CD14-positive monocyte (primary cell): ENCODE measurements around the gene MAST4. TPM values are rescaled to one million over a fixed set of nuclear protein-coding genes. Genes with fewer than 3 reads are reported as not detected.

Experiments used
- DNase-seq, 3 donors: peaks; one replicate each; pipeline ENCODE4 v3.0.0-alpha.2; 2011 to 2022
- H2AFZ ChIP-seq: 2 replicates; pipeline ENCODE4 v1.6.0; 2012; ENCODE audit warnings: mild to moderate bottlenecking, low read depth, low read length, inconsistent platforms; ENCODE audit not compliant: insufficient read depth, poor library complexity, severe bottlenecking
- H3K27ac ChIP-seq, 2 donors: 1 replicate in 1 of 2; 2 replicates in 1 of 2; pipeline ENCODE4 v1.5.1; 2012 to 2013; ENCODE audit warnings: low read length in 2 of 2, control low read depth in 1 of 2, inconsistent platforms in 1 of 2, low read depth in 1 of 2, mild to moderate bottlenecking in 1 of 2
- H3K27me3 ChIP-seq, 2 donors: one replicate each; pipeline versions ENCODE4 v1.6.0 to v1.6.1; 2011 to 2013; ENCODE audit warnings: low read length in 2 of 2; ENCODE audit not compliant: control insufficient read depth in 2 of 2, insufficient read depth in 2 of 2
- H3K36me3 ChIP-seq, 2 donors: replicated peaks in 1 of 2; 1 replicate in 1 of 2; 2 replicates in 1 of 2; pipeline versions ENCODE4 v1.5.1 to v1.6.1; 2012 to 2013; ENCODE audit warnings: low read length in 2 of 2, control low read depth in 1 of 2, inconsistent platforms in 1 of 2, mild to moderate bottlenecking in 1 of 2; ENCODE audit not compliant: insufficient read depth in 2 of 2, control insufficient read depth in 1 of 2
- H3K4me1 ChIP-seq, 2 donors: 1 replicate in 1 of 2; 2 replicates in 1 of 2; pipeline versions ENCODE4 v1.5.1 to v1.6.1; 2012 to 2013; ENCODE audit warnings: low read length in 2 of 2, control low read depth in 1 of 2, inconsistent platforms in 1 of 2, mild to moderate bottlenecking in 1 of 2, moderate library complexity in 1 of 2; ENCODE audit not compliant: insufficient read depth in 2 of 2, control insufficient read depth in 1 of 2
- H3K4me2 ChIP-seq: replicated peaks from 2 replicates; pipeline ENCODE3; 2012; ENCODE audit warnings: low read length, moderate library complexity, mild to moderate bottlenecking; ENCODE audit not compliant: poor library complexity, severe bottlenecking; ENCODE audit errors: extremely low read depth
- H3K4me3 ChIP-seq, 3 experiments: fragments of 200-600 bp in 1 of 3; sonication (generic) in 1 of 3; replicated peaks in 1 of 3; 1 replicate in 2 of 3; 2 replicates in 1 of 3; pipeline ENCODE4 v1.5.1; 2011 to 2013; ENCODE audit warnings: low read length in 3 of 3, mild to moderate bottlenecking in 3 of 3, control low read depth in 2 of 3, low read depth in 2 of 3, inconsistent platforms in 1 of 3, moderate library complexity in 1 of 3
- H3K79me2 ChIP-seq: 2 replicates; pipeline ENCODE4 v1.6.0; 2012; ENCODE audit warnings: mild to moderate bottlenecking, control low read depth, inconsistent platforms, low read length, moderate library complexity; ENCODE audit not compliant: insufficient read depth
- H3K9ac ChIP-seq: 2 replicates; pipeline ENCODE4 v1.6.0; 2017; ENCODE audit warnings: low read length, mild to moderate bottlenecking; ENCODE audit not compliant: insufficient read depth, poor library complexity, severe bottlenecking
- H3K9me3 ChIP-seq, 2 donors: replicated peaks in 1 of 2; 1 replicate in 1 of 2; 2 replicates in 1 of 2; pipeline versions ENCODE4 v1.5.1 to v1.6.1; 2012 to 2013; ENCODE audit warnings: low read length in 2 of 2, control low read depth in 1 of 2; ENCODE audit not compliant: control insufficient read depth in 1 of 2, insufficient read depth in 1 of 2
- H4K20me1 ChIP-seq: 2 replicates; pipeline ENCODE4 v1.6.0; 2012; ENCODE audit warnings: mild to moderate bottlenecking, low read length, control low read depth, moderate library complexity; ENCODE audit not compliant: insufficient read depth
- H3K27ac Mint-ChIP-seq, 7 donors: one replicate each; pipeline ENCODE4 v1.8.0; 2020; ENCODE audit warnings: mild to moderate bottlenecking in 7 of 7, mixed read lengths in 7 of 7, moderate library complexity in 6 of 7, inconsistent platforms in 2 of 7
- H3K27me3 Mint-ChIP-seq, 3 donors: one replicate each; pipeline ENCODE4 v1.8.0; 2021 to 2022; ENCODE audit warnings: low read depth in 3 of 3, mild to moderate bottlenecking in 3 of 3, mixed read lengths in 3 of 3, moderate library complexity in 3 of 3, inconsistent platforms in 1 of 3
- H3K36me3 Mint-ChIP-seq, 2 donors: one replicate each; pipeline ENCODE4 v1.8.0; 2020; ENCODE audit warnings: mixed read lengths in 2 of 2, inconsistent platforms in 1 of 2, mild to moderate bottlenecking in 1 of 2
- H3K4me1 Mint-ChIP-seq: one replicate; pipeline ENCODE4 v1.8.0; 2020; ENCODE audit warnings: mild to moderate bottlenecking, mixed read lengths
- H3K4me3 Mint-ChIP-seq, 2 donors: one replicate each; pipeline ENCODE4 v1.8.0; 2020; ENCODE audit warnings: mild to moderate bottlenecking in 2 of 2, mixed read lengths in 2 of 2, moderate library complexity in 1 of 2
- H3K9me3 Mint-ChIP-seq, 7 donors: one replicate each; pipeline ENCODE4 v1.8.0; 2020 to 2022; ENCODE audit warnings: mixed read lengths in 7 of 7, mild to moderate bottlenecking in 6 of 7, moderate library complexity in 6 of 7, inconsistent platforms in 2 of 7
- WGBS: methylation state at CpG from one replicate; pipeline ENCODE4 v1.1.5; 2013; ENCODE audit warnings: missing lambda C conversion rate; ENCODE audit not compliant: insufficient coverage; 5-methylcytosine and 5-hydroxymethylcytosine counted together
- intact Hi-C, 2 donors: fragments of 100-400 bp; cut with micrococcal nuclease; formaldehyde crosslinking; loops; one replicate each; pipeline versions ENCODE4 v1.15.0 to v1.15.1; 2023
- polyA plus RNA-seq, 3 donors: library from polyadenylated mRNA; depleted of rRNA in 1 of 3; unstranded in 2 of 3; stranded (reverse) in 1 of 3; fragments of 300-500 nt in 2 of 3; fragments of >200 nt in 1 of 3; fragmentation: Illumina TruSeq in 2 of 3; gene quantifications; 1 replicate in 2 of 3; 2 replicates in 1 of 3; pipeline ENCODE4 v1.2.3, GENCODE V29; 2012 to 2021
- TF ChIP-seq, protein P1 (sequence below): fragments of 200-600 bp; IDR thresholded peaks from one replicate; pipeline ENCODE4 v1.8.0; 2022; ENCODE audit warnings: antibody characterized with exemption, mild to moderate bottlenecking

The MAST4 gene
- polyA plus RNA-seq, 3 donors: 0.03 to 0.24 TPM; not detected in 1

DNA sequence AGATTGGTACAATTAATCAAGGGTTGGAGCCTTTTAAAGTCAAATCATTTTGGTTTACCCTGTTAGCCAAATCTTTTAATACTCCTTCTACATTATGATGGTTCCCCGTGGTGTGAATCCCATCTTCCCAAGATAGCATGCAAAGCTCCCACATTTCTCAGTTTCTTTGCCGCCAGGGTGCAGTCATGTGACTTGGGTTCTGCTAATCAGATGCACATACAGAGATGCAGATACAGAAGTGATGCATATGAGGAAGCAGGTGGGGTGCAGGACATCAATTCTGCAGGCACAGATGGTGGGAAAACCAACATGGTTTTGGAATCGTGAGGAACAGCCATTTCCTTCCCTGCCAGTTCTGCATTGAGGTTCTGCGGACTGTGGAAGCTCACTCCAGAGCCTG, 8.4 kb upstream of the MAST4 start:
- no peak overlapping the region for H3K27ac ChIP-seq
- no peaks in the 10 kb centered on the region for H3K36me3 ChIP-seq
- intact Hi-C loops: no loop called here
- Mint-ChIP-seq H3K27me3 (peaks cover 7 to 15% (median 12%) of the 10 kb centered on the region in 3 donors), H3K4me3 (no peak overlapping the region), H3K9me3 (peaks cover 0 to 2% (median 0%) of the 10 kb centered on the region in 7 donors), H3K36me3 (no peaks in the 10 kb centered on the region), H3K27ac (no peak overlapping the region), H3K4me1 (peaks cover 2% of the 10 kb centered on the region)
- peaks cover 13 to 15% of the 10 kb centered on the region in 2 donors for H3K27me3 ChIP-seq
- no peak overlapping the region for H2AFZ ChIP-seq
- no peak overlapping the region for H3K4me2 ChIP-seq
- TF ChIP-seq, protein P1, sequence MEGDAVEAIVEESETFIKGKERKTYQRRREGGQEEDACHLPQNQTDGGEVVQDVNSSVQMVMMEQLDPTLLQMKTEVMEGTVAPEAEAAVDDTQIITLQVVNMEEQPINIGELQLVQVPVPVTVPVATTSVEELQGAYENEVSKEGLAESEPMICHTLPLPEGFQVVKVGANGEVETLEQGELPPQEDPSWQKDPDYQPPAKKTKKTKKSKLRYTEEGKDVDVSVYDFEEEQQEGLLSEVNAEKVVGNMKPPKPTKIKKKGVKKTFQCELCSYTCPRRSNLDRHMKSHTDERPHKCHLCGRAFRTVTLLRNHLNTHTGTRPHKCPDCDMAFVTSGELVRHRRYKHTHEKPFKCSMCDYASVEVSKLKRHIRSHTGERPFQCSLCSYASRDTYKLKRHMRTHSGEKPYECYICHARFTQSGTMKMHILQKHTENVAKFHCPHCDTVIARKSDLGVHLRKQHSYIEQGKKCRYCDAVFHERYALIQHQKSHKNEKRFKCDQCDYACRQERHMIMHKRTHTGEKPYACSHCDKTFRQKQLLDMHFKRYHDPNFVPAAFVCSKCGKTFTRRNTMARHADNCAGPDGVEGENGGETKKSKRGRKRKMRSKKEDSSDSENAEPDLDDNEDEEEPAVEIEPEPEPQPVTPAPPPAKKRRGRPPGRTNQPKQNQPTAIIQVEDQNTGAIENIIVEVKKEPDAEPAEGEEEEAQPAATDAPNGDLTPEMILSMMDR: no peak
- no peaks in the 10 kb centered on the region for H4K20me1 ChIP-seq
- no peaks in the 10 kb centered on the region for H3K79me2 ChIP-seq
- H3K9ac ChIP-seq: no peak overlapping the region
- H3K9me3 ChIP-seq: no peaks in the 10 kb centered on the region
- 83% methylated on average over 2 of the region's 4 CpGs for WGBS
- DNase-seq: no peak
- no peak overlapping the region for H3K4me3 ChIP-seq
- H3K4me1 ChIP-seq: no peaks in the 10 kb centered on the region

DNA sequence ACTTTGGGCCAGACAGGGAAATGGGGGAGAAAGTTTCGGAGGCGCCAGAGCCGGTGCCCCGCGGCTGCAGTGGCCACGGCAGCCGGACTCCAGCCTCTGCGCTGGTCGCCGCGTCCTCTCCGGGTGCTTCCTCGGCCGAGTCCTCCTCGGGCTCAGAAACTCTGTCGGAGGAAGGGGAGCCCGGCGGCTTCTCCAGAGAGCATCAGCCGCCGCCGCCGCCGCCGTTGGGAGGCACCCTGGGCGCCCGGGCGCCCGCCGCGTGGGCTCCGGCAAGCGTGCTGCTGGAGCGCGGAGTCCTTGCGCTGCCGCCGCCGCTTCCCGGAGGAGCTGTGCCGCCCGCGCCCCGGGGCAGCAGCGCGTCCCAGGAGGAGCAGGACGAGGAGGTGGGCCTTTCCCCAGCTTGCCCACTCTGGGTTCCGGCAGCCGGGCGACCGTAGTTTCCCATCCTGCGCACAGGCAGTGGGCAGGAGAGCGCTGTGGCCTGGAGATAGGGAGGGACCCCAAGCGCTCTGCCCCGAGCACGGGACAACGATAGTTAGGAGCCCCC, 516 bp downstream of the MAST4 start:
- peak overlapping the region in 2 of 3 experiments; percentile 30 to 74 for H3K4me3 ChIP-seq
- peaks cover 53 to 78% (median 58%) of the 10 kb centered on the region in 3 donors for H3K27me3 Mint-ChIP-seq
- peak overlapping the region; percentile 74 for H2AFZ ChIP-seq
- intact Hi-C loops: no loop called here
- H3K9me3 ChIP-seq: peaks cover 0 to 5% of the 10 kb centered on the region in 2 donors
- TF ChIP-seq, protein P1: no peak
- H3K36me3 Mint-ChIP-seq: peaks cover 0 to 2% of the 10 kb centered on the region in 2 donors
- no peaks in the 10 kb centered on the region for H3K79me2 ChIP-seq
- H3K27me3 ChIP-seq: peaks cover 42 to 65% of the 10 kb centered on the region in 2 donors
- peak overlapping the region; percentile 80 to 93 for H3K4me3 Mint-ChIP-seq
- H3K27ac Mint-ChIP-seq: no peak overlapping the region
- no peaks in the 10 kb centered on the region for H4K20me1 ChIP-seq
- no peak overlapping the region for H3K27ac ChIP-seq
- H3K4me1 Mint-ChIP-seq: peaks cover 16% of the 10 kb centered on the region
- H3K36me3 ChIP-seq: no peaks in the 10 kb centered on the region
- no peak overlapping the region for H3K9ac ChIP-seq
- peaks cover 0 to 19% (median 1%) of the 10 kb centered on the region in 7 donors for H3K9me3 Mint-ChIP-seq
- H3K4me2 ChIP-seq: peak overlapping the region; percentile 80
- peaks cover 13 to 23% of the 10 kb centered on the region in 2 donors for H3K4me1 ChIP-seq
- under 1% methylated on average over 56 of the region's 56 CpGs for WGBS
- DNase-seq: no peak
